ENCODE results near the gene BIRC6.
"Not testable (repeated sequence)": the region's sequence is repeated elsewhere in the genome, so short reads cannot be mapped to it uniquely, and the experiment has no call there.

BIRC6 gene

DNA sequence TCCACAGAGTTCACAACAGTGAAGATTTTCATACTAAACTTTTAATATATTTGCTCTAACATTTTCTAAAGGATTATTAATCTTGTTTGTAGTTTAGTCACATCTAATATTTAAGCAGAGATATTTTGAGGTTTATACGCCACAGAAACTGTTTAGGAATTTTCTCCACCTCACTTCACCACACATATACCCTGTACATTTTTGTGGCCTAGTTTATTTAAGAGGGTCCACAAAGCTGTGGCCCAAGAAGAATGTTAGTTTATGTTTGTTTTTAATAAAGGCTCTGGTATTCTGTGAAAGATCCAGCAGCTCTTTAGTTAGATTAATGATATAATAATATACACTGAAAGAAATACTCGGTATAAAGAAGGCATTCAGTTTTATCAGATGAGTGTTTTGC lies 138.3 kb downstream of the BIRC6 start:
- in situ Hi-C loops (cut with HindIII; ENCODE audit: low sequenced_read_pairs): no loop called here

- in situ Hi-C loops (cut with HindIII; ENCODE audit: low sequenced_read_pairs): no loop called here
Observed at GRCh38 chr2:32496662-32497061, 139.8 kb downstream of the BIRC6 start.

DNA sequence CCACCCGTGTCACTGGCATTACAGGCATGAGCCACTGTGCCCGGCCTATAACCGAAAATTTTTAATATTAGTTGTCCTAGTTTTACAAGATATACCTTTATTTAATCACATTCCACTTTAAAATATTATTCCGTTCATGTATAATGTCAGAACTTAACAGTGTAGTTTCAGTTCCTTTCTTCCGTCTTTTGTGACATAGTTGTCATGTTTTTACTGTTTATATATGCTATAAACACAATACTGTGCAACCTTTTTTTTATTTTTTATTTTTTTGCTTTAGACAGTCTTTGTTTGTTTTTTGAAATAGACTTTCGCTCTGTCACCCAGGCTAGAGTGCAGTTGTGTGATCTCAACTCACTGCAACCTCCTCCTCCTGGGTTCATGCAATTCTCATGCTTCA lies 141.5 kb downstream of the BIRC6 start:
- in situ Hi-C loops (cut with HindIII; ENCODE audit: low sequenced_read_pairs): no loop called here

GRCh38 chr2:32502941-32503340 lies 146.1 kb downstream of the BIRC6 start:
- in situ Hi-C loops (cut with HindIII; ENCODE audit: low sequenced_read_pairs): no loop called here

DNA sequence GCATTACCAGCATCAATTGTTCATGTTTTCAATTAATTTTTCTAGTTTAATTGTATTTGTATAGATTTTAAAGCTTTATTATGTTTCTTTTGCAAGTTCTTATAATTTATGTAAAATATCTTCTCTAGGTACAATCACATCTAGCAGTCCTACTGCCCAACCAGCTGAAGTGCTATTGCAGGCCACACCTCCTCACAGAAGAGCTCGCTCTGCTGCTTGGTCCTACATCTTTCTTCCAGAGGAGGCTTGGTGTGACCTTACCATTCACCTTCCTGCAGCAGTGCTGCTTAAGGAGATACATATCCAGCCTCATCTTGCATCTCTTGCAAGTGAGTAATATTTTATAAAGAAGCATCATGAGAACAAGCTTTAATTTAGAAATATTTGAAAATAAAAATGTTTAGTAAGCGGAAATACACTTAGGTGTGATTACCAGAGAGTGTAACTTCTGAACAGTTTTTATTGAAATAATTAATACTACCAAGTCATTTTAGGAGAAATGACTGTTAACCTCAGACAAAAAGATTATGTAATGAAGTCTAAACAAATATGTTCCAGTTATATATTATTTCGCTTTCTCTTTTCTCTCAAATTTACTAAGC lies 148.2 kb downstream of the BIRC6 start:
- in situ Hi-C loops (cut with HindIII; ENCODE audit: low sequenced_read_pairs): no loop called here

GRCh38 chr2:32506446-32506845 lies 149.6 kb downstream of the BIRC6 start:
- in situ Hi-C loops (cut with HindIII; ENCODE audit: low sequenced_read_pairs): no loop called here

DNA sequence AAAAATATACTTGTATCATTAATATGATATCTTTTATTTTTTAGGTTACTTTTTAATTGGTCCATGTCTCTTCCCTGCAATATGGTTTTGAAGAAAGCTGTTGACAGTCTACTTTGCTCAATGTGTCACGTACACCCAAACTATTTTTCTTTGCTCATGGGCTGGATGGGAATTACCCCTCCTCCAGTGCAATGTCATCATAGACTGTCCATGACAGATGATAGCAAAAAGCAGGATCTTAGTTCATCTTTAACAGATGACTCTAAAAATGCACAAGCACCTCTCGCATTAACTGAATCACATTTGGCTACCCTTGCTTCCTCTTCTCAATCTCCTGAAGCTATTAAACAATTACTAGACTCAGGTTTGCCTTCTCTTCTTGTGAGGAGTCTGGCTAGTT lies 158.1 kb downstream of the BIRC6 start:
- in situ Hi-C loops (cut with HindIII; ENCODE audit: low sequenced_read_pairs): loop anchor here (5.0 kb wide), 1 partner anchor 42 kb away; no protein-coding TSS in a partner anchor

- in situ Hi-C loops (cut with HindIII; ENCODE audit: low sequenced_read_pairs): no loop called here
Observed at GRCh38 chr2:32516567-32516966, 159.7 kb downstream of the BIRC6 start.

GRCh38 chr2:32522770-32523169 lies 165.9 kb downstream of the BIRC6 start:
- in situ Hi-C loops (cut with HindIII; ENCODE audit: low sequenced_read_pairs): no loop called here

- in situ Hi-C loops (cut with HindIII; ENCODE audit: low sequenced_read_pairs): no loop called here
Observed at GRCh38 chr2:32523686-32524085, 166.9 kb downstream of the BIRC6 start.

DNA sequence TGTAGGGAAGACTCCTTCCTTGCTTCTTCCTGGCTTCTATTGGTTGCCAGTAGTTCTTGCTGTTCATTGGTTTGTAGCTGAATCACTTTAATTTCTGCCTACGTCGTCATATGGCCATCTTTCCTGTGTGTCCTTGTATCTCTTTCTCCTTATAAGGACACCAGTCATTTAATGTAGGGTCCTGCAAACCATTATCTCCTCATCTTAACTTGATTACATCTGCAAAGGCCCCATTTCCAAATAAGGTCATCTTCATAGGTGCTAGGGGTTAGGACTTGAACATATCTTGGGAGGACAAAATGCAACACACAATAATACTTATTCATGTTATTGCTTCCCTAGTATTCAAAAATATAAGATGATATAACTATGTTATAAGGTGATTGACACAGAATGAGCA lies 175.5 kb downstream of the BIRC6 start:
- in situ Hi-C loops (cut with HindIII; ENCODE audit: low sequenced_read_pairs): no loop called here

DNA sequence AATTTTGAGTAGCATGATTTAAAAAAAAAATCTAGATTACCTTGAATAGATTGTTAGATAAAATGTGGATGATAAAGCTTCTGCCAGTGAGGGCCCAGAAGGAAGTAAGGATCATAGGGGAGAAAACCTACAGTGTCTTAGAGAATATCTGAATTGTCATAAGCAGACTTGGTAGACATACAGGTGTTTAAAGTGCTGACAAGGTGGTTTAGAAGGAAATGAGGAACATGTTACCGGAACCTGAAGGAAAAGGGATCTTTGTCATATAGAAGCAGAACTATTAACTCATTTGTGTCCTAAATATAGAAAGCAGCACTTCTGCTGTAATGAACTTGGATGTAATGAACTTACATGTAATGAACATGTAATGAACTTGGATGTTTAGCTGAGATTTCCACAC lies 176.1 kb downstream of the BIRC6 start:
- in situ Hi-C loops (cut with HindIII; ENCODE audit: low sequenced_read_pairs): no loop called here

GRCh38 chr2:32534831-32535230 lies 178.0 kb downstream of the BIRC6 start:
- in situ Hi-C loops (cut with HindIII; ENCODE audit: low sequenced_read_pairs): no loop called here

- in situ Hi-C loops (cut with HindIII; ENCODE audit: low sequenced_read_pairs): no loop called here
Observed at GRCh38 chr2:32538735-32539134, 181.9 kb downstream of the BIRC6 start.

DNA sequence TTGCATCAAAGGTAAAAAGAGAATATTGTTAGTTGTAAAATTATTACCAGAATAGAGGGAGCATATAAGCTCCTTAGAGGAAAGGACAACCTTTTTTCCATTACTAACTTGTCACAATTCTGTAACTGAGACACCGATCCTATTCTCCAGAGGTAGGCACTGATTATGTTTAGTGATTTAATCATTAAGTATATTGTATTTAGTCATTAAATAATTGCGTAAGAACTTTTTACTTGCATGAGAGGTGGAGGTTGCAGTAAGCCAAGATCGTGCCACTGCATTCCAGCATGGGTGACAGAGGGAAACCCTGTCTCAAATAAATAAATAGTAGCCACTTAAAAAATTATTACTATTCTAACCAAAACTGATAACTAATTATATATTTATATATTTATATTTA lies 195.7 kb downstream of the BIRC6 start:
- in situ Hi-C loops (cut with HindIII; ENCODE audit: low sequenced_read_pairs): not testable (repeated sequence)

- in situ Hi-C loops (cut with HindIII; ENCODE audit: low sequenced_read_pairs): no loop called here
Observed at GRCh38 chr2:32553829-32554432, 197.1 kb downstream of the BIRC6 start.

DNA sequence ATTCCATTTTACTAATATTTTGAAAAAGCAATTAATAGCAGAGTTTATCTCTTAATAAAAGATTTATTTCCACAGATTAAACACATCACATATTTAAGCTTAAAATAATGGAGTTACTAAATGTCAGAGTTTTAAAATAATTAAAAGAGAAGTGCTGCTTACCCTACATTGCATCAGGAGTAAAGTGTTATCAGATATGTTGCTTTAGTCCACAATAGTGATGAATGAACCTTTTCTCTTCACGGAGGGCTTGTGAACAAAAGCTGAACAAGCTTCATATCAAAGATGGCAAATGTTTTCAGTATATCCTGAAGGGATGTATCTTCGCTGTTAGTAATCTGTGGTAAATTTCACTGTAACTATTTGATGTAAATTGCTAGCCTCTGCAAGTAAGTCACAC lies 201.7 kb downstream of the BIRC6 start:
- in situ Hi-C loops (cut with HindIII; ENCODE audit: low sequenced_read_pairs): loop anchor here (5.0 kb wide), 2 partner anchors 46 to 74 kb away; no protein-coding TSS in a partner anchor

DNA sequence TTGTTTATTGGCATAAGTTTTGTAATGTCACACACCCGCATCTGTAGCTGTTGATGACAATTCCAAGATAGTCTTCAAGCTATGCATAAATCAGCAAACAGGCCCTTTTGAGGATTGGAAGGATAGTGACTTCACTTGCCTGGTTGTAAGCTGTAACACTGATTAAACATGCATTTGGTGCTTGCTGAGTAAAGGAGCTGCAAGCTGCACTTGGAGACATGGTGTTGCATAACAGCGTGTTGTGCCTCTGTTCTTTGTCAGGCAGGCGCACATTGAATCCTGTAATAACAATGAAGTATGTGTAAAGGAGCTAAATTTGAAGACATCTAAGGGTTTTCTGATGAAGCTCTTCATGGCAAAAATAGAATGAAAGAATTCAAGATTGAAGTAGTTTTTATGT lies 202.3 kb downstream of the BIRC6 start:
- in situ Hi-C loops (cut with HindIII; ENCODE audit: low sequenced_read_pairs): loop anchor here (5.0 kb wide), 2 partner anchors 47 to 73 kb away; no protein-coding TSS in a partner anchor

- in situ Hi-C loops (cut with HindIII; ENCODE audit: low sequenced_read_pairs): no loop called here
Observed at GRCh38 chr2:32562906-32563305, 206.1 kb downstream of the BIRC6 start.

DNA sequence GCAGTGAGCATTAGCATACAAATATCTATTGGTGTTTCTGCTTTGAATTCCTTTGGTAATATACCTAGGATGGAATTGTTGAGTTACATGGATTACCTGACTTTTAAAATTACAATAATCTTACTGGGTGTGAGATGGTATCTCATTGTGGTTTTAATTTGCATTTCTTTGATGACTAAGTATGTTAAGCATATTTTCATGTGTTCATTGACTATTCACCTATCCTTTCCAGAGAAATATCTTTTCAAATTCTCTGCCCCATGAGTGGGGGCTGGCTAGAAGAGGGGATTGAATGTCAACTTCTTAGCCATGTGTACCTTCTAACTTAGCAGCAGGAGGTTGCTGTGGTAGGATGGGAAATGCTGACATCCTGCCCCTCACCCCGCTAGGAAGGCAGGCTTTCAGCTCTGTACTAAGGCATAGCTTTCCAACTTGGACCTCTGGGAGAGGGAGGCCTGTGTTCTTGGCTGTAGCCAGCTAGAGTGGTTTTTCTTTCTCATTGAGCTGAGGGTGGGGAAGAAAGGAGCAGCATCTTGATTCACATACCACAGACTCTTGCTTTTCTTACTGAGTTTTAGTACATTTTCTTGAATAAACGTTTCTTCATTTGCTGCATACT lies 207.7 kb downstream of the BIRC6 start:
- in situ Hi-C loops (cut with HindIII; ENCODE audit: low sequenced_read_pairs): no loop called here

- in situ Hi-C loops (cut with HindIII; ENCODE audit: low sequenced_read_pairs): no loop called here
Observed at GRCh38 chr2:32565902-32566301, 209.1 kb downstream of the BIRC6 start.

DNA sequence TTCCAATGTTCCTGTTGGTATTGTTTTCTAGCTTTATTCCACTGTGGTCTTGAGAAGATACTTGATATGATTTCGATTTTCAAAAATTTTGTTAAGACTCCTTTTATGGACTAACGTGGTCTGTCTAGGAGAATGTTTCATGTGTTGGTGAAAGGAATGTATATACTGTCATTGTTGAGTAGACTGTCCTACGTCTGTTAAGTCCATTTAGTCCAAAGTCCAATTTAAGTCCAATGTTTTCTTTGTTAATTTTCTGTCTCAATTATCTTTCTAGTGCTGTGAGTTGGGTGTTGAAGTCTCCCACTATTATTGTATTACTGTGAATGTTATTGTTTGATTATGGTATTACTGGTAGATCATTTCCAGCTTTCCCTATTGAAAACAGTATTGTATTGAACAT lies 215.2 kb downstream of the BIRC6 start:
- in situ Hi-C loops (cut with HindIII; ENCODE audit: low sequenced_read_pairs): no loop called here

Data from endothelial cell of hepatic sinusoid (primary cell).